ENCODE results near the gene GPATCH4. TPM values are rescaled to one million over a fixed set of nuclear protein-coding genes. Genes with fewer than 3 reads are reported as not detected.
A peak's percentile ranks its signal among the peaks of the same experiment; 100 is the strongest.

The GPATCH4 gene
- polyA plus RNA-seq, 1 experiment: 23.1 TPM

DNA sequence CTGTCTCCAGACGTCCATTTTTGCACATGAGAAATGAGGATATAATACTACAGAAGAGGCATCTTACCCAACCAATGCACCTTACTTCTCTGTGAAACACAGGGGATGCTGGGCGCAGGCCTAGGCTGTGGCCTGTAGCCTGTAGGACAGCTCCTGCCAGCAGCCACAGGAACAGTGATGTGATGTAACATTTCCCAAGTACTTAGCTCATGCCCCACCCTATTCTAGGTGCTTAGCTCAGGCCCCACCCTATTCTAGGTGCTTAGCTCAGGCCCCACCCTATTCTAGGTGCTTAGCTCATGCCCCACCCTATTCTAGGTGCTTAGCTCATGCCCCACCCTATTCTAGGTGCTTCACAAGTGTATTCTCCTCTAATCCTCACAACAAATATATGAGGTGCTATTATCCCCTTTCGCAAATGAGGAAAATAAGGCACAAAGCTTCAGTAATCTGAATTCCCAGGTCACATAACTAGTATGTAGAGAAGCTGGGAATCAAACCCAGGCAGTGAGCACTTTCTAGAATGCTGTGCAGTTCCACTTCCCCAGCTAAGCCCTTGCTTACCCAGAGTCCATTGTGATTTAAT, 14.3 kb downstream of the GPATCH4 start:
- H3K9me3 ChIP-seq (ENCODE audit: control insufficient read depth, insufficient read depth, low read length): no peaks in the 10 kb centered on the region; the same call in 1 of the 2 replicates
- H3K27ac ChIP-seq (ENCODE audit: low read depth, low read length): no peak overlapping the region
- peaks cover 11% of the 10 kb centered on the region for H3K27me3 ChIP-seq (ENCODE audit: control insufficient read depth, insufficient read depth, low read length)
- CTCF ChIA-PET: interaction anchor here (0.6 to 2.3 kb wide), 2 partner anchors 17 to 132 kb away, joined by 8 to 11 read pairs; no protein-coding TSS in a partner anchor
- no peak for DNase-seq (ENCODE audit: low read depth, low spot score)
- no peak overlapping the region for H3K4me3 ChIP-seq (ENCODE audit: low read depth, low read length)
- POLR2A ChIA-PET: no interaction called here
- TF ChIP-seq, protein P1, sequence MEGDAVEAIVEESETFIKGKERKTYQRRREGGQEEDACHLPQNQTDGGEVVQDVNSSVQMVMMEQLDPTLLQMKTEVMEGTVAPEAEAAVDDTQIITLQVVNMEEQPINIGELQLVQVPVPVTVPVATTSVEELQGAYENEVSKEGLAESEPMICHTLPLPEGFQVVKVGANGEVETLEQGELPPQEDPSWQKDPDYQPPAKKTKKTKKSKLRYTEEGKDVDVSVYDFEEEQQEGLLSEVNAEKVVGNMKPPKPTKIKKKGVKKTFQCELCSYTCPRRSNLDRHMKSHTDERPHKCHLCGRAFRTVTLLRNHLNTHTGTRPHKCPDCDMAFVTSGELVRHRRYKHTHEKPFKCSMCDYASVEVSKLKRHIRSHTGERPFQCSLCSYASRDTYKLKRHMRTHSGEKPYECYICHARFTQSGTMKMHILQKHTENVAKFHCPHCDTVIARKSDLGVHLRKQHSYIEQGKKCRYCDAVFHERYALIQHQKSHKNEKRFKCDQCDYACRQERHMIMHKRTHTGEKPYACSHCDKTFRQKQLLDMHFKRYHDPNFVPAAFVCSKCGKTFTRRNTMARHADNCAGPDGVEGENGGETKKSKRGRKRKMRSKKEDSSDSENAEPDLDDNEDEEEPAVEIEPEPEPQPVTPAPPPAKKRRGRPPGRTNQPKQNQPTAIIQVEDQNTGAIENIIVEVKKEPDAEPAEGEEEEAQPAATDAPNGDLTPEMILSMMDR (IDR thresholded peaks at IDR 0.05; ENCODE audit: low read depth, low read length): no peak

DNA sequence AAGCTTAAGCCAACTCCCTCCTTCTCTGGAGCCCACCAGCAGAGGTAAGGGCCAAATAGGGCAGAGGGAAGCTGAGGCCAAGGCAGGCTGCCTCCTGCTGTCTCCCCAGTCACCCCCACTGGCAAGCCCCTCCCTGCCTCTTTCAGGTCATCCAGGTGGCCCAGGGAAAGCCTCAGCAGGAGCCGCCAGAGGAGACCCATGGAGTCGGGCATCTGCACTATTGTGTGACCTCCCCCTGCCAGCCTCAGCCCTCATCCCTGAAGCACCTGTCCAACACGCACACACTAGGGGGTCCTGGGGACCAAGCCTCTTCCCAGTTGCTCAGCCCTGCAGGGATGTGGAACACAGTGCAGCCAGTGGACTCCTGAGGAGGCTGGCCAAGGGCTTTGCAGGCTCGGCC, 15.0 kb downstream of the GPATCH4 start:
- TF ChIP-seq, protein P1 (IDR thresholded peaks at IDR 0.05; ENCODE audit: low read depth, low read length): no peak
- no peak overlapping the region for H3K4me3 ChIP-seq (ENCODE audit: low read depth, low read length)
- ChIA-PET POLR2A (no interaction called here), CTCF (interaction anchor here (0.6 to 2.3 kb wide), 5 partner anchors 18 to 200 kb away, joined by 3 to 11 read pairs (median 3); no protein-coding TSS in a partner anchor)
- H3K9me3 ChIP-seq (ENCODE audit: control insufficient read depth, insufficient read depth, low read length): no peaks in the 10 kb centered on the region
- peaks cover 11% of the 10 kb centered on the region for H3K27me3 ChIP-seq (ENCODE audit: control insufficient read depth, insufficient read depth, low read length)
- no peak overlapping the region for H3K27ac ChIP-seq (ENCODE audit: low read depth, low read length)
- no peak for DNase-seq (ENCODE audit: low read depth, low spot score)

DNA sequence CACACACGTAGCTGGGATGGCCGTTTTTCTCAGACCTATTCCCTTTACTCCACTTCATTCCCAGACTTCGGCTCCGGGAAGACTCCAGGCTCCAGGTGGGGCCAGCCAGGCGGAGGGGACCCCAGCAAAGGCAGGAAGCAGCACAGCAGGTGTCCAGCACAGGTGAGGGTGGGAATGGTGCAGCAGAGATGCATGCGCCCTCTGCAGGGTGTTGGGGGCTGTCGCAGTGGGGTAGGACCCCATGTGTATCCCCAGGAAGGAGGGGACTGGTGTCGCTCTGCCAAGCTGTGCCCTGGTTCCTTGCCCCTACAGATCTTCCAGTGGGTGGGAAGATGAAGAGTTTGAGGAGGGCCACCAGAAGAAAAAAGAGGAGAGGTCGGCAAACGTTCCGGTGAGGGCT, 16.5 kb downstream of the GPATCH4 start:
- ChIA-PET POLR2A (no interaction called here), CTCF (interaction anchor here (0.7 to 2.3 kb wide), 6 partner anchors 13 to 133 kb away, joined by 3 to 8 read pairs (median 3); no protein-coding TSS in a partner anchor)
- DNase-seq (ENCODE audit: low read depth, low spot score): no peak
- no peak overlapping the region for H3K4me3 ChIP-seq (ENCODE audit: low read depth, low read length)
- H3K27me3 ChIP-seq (ENCODE audit: control insufficient read depth, insufficient read depth, low read length): peaks cover 15% of the 10 kb centered on the region
- H3K9me3 ChIP-seq (ENCODE audit: control insufficient read depth, insufficient read depth, low read length): no peaks in the 10 kb centered on the region
- H3K27ac ChIP-seq (ENCODE audit: low read depth, low read length): no peak overlapping the region
- TF ChIP-seq, protein P1 (IDR thresholded peaks at IDR 0.05; ENCODE audit: low read depth, low read length): peak; percentile 27; the same call in 1 of the 2 replicates

DNA sequence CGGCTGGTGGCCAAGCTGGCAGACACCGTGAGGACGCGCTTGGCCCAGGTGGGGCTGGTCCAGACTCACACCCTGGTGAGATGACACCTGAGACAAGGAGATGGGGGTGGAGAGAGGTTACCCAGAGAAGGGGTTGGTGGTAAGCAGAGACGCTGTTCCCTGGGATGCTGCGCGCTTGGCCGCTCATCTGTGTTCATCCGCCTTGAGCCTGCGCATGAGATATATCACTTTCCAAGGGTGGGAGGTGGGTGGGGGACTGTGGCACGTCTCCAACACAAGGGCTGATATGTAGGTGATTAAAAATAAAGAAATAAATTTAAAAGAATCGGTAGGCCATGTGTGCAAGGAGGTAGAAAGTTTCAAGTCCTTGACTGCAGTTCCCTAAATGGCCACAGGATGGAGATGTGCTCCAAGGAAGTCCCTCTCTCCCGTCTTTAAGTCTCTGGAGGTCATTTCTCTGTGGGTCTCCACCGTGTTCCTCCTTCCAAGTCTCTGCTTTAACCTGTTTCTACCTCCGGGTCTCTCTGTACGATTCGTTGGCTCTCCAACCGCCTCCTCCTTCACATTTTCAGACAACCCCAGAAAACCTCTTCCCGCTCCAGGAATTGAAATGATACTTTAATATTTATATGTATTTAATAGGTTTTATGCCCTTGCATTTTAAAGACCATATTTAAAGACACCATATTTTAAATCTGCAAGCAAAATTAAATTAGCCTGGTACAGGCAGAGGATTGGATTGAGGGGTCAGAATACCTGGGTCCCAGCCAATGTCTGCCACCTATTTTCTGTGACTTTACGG, 17.3 kb downstream of the GPATCH4 start:
- H3K9me3 ChIP-seq (ENCODE audit: control insufficient read depth, insufficient read depth, low read length): no peaks in the 10 kb centered on the region
- peaks cover 19% of the 10 kb centered on the region for H3K27me3 ChIP-seq (ENCODE audit: control insufficient read depth, insufficient read depth, low read length)
- DNase-seq (ENCODE audit: low read depth, low spot score): peak; percentile 72
- H3K27ac ChIP-seq (ENCODE audit: low read depth, low read length): no peak overlapping the region
- POLR2A ChIA-PET: no interaction called here
- CTCF ChIA-PET: no interaction called here
- no peak overlapping the region for H3K4me3 ChIP-seq (ENCODE audit: low read depth, low read length)
- TF ChIP-seq, protein P1 (IDR thresholded peaks at IDR 0.05; ENCODE audit: low read depth, low read length): peak; percentile 94
